Measurements from ENCODE around the gene DOCK9. TPM values are rescaled to one million over a fixed set of nuclear protein-coding genes. Genes with fewer than 3 reads are reported as not detected.
A peak's percentile ranks its signal among the peaks of the same experiment; 100 is the strongest.

The DOCK9 gene
- total and polyA plus RNA-seq, 7 donors: 13.8 to 39.5 (median 19.9) TPM

GRCh38 chr13:98868932-98869331, 108.9 kb downstream of the DOCK9 start:
- intact Hi-C loops (cut with DNase I): no loop called here
- no peak for TF ChIP-seq CTCF (IDR thresholded peaks at IDR 0.05)
- H3K4me1 ChIP-seq: no peaks in the 10 kb centered on the region
- ATAC-seq (no peak), DNase-seq (no peak)
- no peak overlapping the region for H3K27ac ChIP-seq
- H3K4me3 ChIP-seq: no peak overlapping the region
- H3K27me3 ChIP-seq (ENCODE audit: insufficient read depth in 3 of 3, low read length in 2 of 3): no peaks in the 10 kb centered on the region
- H3K9me3 ChIP-seq: no peaks in the 10 kb centered on the region
- H3K36me3 ChIP-seq (ENCODE audit: insufficient read depth in 1 of 2, low read depth in 1 of 2): peaks cover 2 to 41% of the 10 kb centered on the region in 2 donors
- WGBS, 3 donors: 77 to 86% (median 77%) methylated on average over 3 of the region's 3 CpGs

- WGBS, 3 donors: 97% methylated on average over 1 of the region's 1 CpG
- H3K27ac ChIP-seq: no peak overlapping the region
- no peak overlapping the region for H3K4me3 ChIP-seq
- intact Hi-C loops (cut with DNase I): no loop called here
- H3K9me3 ChIP-seq: no peaks in the 10 kb centered on the region
- no peaks in the 10 kb centered on the region for H3K27me3 ChIP-seq (ENCODE audit: insufficient read depth in 3 of 3, low read length in 2 of 3)
- TF ChIP-seq CTCF (IDR thresholded peaks at IDR 0.05): no peak
- no peaks in the 10 kb centered on the region for H3K4me1 ChIP-seq
- peaks cover 2 to 51% of the 10 kb centered on the region in 2 donors for H3K36me3 ChIP-seq (ENCODE audit: insufficient read depth in 1 of 2, low read depth in 1 of 2)
- DNase-seq: no peak
- no peak for ATAC-seq
Measured at GRCh38 chr13:98866882-98867281, 111.0 kb downstream of the DOCK9 start.

- no peak for ATAC-seq
- Histone ChIP-seq H3K36me3 (ENCODE audit: insufficient read depth in 1 of 2, low read depth in 1 of 2) (peaks cover 0 to 48% of the 10 kb centered on the region in 2 donors), H3K4me3 (no peak overlapping the region), H3K4me1 (peaks cover 4% of the 10 kb centered on the region), H3K27me3 (ENCODE audit: insufficient read depth in 3 of 3, low read length in 2 of 3) (no peaks in the 10 kb centered on the region), H3K27ac (no peak overlapping the region), H3K9me3 (no peaks in the 10 kb centered on the region)
- 57 to 64% (median 57%) methylated on average over 6 of the region's 6 CpGs for WGBS, 3 donors
- no peak for TF ChIP-seq CTCF (IDR thresholded peaks at IDR 0.05)
- no peak for DNase-seq
- intact Hi-C loops (cut with DNase I): no loop called here
Measured at GRCh38 chr13:98860491-98860890, 117.4 kb downstream of the DOCK9 start.

- ATAC-seq: peak; percentile 51 to 80 (median 58)
- Histone ChIP-seq H3K4me1 (peaks cover 4% of the 10 kb centered on the region), H3K27ac (peak overlapping the region; percentile 53), H3K27me3 (ENCODE audit: insufficient read depth in 3 of 3, low read length in 2 of 3) (no peaks in the 10 kb centered on the region), H3K36me3 (ENCODE audit: insufficient read depth in 1 of 2, low read depth in 1 of 2) (peaks cover 0 to 49% of the 10 kb centered on the region in 2 donors), H3K9me3 (no peaks in the 10 kb centered on the region), H3K4me3 (no peak overlapping the region)
- intact Hi-C loops (cut with DNase I): no loop called here
- TF ChIP-seq CTCF (IDR thresholded peaks at IDR 0.05): no peak
- WGBS, 3 donors: 30 to 59% (median 34%) methylated on average over 4 of the region's 4 CpGs
- DNase-seq: no peak
Measured at GRCh38 chr13:98858191-98858590, 119.7 kb downstream of the DOCK9 start.

- intact Hi-C loops (cut with DNase I): no loop called here
- Histone ChIP-seq H3K4me3 (no peak overlapping the region), H3K36me3 (ENCODE audit: insufficient read depth in 1 of 2, low read depth in 1 of 2) (peaks cover 0 to 39% of the 10 kb centered on the region in 2 donors), H3K4me1 (peaks cover 4% of the 10 kb centered on the region), H3K27me3 (ENCODE audit: insufficient read depth in 3 of 3, low read length in 2 of 3) (no peaks in the 10 kb centered on the region), H3K9me3 (no peaks in the 10 kb centered on the region), H3K27ac (peak overlapping the region; percentile 53)
- TF ChIP-seq CTCF (IDR thresholded peaks at IDR 0.05): no peak
- ATAC-seq: peak; percentile 60 to 83 (median 74)
- 23 to 29% (median 26%) methylated on average over 5 of the region's 5 CpGs for WGBS, 3 donors
- no peak for DNase-seq
Measured at GRCh38 chr13:98856983-98857382, 120.9 kb downstream of the DOCK9 start.
